Colonic mucosa (tissue), 4 donors: ENCODE data around the gene CDH4. TPM values are rescaled to one million over a fixed set of nuclear protein-coding genes. Genes with fewer than 3 reads are reported as not detected.

Experiments used
- DNase-seq: peaks from one replicate; pipeline ENCODE4 v3.0.0-alpha.2; 2020
- H3K27ac ChIP-seq: fragments of 200-600 bp; one replicate; pipeline ENCODE4 v1.8.0; 2021
- H3K27me3 ChIP-seq: fragments of 200-600 bp; one replicate; pipeline ENCODE4 v1.8.0; 2021
- H3K36me3 ChIP-seq: fragments of 200-600 bp; one replicate; pipeline ENCODE4 v1.8.0; 2021
- H3K4me1 ChIP-seq: fragments of 200-600 bp; one replicate; pipeline ENCODE4 v1.8.0; 2021; ENCODE audit warnings: mild to moderate bottlenecking
- H3K4me3 ChIP-seq: fragments of 200-600 bp; one replicate; pipeline ENCODE4 v1.8.0; 2021
- H3K9ac ChIP-seq, 2 donors: one replicate each; pipeline ENCODE4 v1.7.0; 2013; ENCODE audit warnings: control low read depth in 2 of 2, low read depth in 2 of 2, low read length in 2 of 2
- H3K9me3 ChIP-seq: fragments of 200-600 bp; one replicate; pipeline ENCODE4 v1.8.0; 2021
- intact Hi-C: fragments of 100-400 bp; cut with DNase I; formaldehyde crosslinking; loops from one replicate; pipeline ENCODE4 v1.14.1; 2022
- total RNA-seq, 2 donors: library from RNA; stranded (reverse); fragmentation: NEBNext Ultra II Directional in 1 of 2; extraction: Animal tissue kit (Norgen Biotek cat#: 25700) in 1 of 2; gene quantifications; one replicate each; pipeline ENCODE4 v1.2.1, GENCODE V29; 2021
- TF ChIP-seq, protein P1 (sequence below): fragments of 200-600 bp; IDR thresholded peaks from one replicate; pipeline ENCODE4 v1.8.0; 2022; ENCODE audit warnings: antibody characterized with exemption, mild to moderate bottlenecking
- donor health status: healthy.
- donor health status: DM: no; HTN: no; CAD: no.
- donor health status: DM: no; HTN: no; CAD: no.

CDH4 gene
- total RNA-seq, 2 donors from 2014 or later = 0.08 TPM; not detected in 1

DNA sequence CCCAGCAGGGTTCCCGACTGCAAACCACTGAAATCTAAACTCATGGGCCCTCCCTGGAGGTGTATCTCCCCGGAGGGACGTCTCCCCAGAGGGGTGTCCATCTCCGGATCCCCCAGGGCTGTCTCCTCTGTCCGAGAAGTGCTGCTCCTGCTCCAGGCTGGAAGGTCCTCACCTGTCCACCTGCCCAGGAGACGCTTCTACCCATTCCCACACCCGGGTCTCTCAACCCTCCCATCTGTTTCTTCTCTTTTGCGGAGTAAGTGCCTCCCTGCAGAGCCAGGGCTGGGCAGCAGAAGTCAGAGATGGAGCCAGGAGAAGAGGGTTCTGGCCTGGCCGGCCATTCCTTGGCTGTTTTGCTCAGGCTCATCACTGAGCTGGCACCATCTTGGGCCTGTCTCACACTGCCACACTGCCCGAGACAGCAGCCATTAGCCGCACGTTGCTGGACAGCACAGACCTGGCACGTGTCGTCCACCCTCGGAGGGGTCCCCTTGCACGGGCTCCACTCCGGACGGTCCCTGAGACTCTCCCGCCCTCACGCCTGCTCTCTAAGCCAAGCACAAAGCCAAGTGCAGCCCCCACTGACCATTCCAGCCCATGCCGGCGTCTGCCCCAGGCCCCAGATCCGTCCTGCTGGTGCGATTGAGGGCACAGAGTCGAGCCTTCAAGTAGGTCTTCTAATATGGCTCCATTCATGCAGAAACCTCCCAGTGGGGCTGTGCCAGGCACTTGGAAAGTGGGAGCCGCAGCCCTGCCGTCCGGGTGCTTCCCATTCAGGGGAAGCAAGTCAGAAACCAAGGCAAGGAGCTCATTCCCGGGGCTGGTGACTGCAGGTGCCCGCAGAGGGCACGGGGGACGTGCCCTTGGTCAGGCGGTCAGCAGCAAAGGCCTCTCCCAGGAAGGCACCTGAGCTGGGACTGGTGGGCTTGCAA, 445.9 kb downstream of the CDH4 start:
- DNase-seq = no peak
- Histone ChIP-seq H3K9me3 (no peaks in the 10 kb centered on the region), H3K4me1 (no peaks in the 10 kb centered on the region), H3K4me3 (no peak overlapping the region), H3K9ac (no peak overlapping the region), H3K36me3 (no peaks in the 10 kb centered on the region), H3K27ac (no peak overlapping the region), H3K27me3 (no peaks in the 10 kb centered on the region)
- TF ChIP-seq, protein P1, sequence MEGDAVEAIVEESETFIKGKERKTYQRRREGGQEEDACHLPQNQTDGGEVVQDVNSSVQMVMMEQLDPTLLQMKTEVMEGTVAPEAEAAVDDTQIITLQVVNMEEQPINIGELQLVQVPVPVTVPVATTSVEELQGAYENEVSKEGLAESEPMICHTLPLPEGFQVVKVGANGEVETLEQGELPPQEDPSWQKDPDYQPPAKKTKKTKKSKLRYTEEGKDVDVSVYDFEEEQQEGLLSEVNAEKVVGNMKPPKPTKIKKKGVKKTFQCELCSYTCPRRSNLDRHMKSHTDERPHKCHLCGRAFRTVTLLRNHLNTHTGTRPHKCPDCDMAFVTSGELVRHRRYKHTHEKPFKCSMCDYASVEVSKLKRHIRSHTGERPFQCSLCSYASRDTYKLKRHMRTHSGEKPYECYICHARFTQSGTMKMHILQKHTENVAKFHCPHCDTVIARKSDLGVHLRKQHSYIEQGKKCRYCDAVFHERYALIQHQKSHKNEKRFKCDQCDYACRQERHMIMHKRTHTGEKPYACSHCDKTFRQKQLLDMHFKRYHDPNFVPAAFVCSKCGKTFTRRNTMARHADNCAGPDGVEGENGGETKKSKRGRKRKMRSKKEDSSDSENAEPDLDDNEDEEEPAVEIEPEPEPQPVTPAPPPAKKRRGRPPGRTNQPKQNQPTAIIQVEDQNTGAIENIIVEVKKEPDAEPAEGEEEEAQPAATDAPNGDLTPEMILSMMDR = no peak
- intact Hi-C loops = no loop called here

DNA sequence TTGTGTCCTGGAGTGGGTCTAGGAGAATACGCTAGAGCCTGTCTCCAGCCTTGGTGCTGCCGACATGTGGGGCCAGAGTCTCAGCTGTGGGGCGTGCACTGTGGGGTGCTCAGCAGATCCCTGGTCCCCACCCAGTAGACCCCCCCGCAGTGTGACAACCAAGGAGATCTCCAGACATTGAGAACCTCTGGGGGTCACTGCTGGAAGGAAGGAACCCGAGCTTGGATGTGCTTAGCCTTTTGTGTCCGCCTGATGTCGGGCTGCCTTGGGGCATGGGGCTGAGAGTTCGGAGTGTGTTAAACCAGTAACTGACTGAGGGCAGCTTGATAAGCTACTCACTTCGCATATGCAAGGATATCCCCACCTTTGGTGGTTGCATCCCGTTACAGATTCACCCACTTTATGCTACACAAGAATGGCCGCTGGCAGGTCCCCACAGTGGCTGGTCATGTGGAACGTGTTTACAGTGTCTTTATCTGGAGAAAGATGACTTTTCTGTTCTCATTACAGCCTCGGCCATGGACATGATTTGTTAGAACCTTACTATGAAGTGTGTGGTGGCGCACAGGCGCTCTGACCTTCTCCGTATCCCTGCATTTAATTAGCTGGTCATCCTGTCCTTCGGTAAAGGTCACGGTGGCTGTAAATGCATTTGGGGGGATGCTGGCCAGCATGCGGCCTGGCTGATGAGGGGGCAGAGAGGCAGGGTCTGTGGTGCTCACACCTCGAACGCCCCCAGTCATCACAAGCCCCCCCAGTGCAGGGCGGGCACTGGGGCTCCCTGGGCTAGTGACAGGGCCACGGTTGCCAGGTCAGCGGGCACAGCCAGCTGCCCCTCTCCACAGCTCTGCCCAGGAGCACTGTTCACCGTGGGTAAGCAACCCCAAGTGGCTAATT, 446.8 kb downstream of the CDH4 start:
- Histone ChIP-seq H3K4me3 (no peak overlapping the region), H3K27me3 (no peaks in the 10 kb centered on the region), H3K36me3 (no peaks in the 10 kb centered on the region), H3K9ac (no peak overlapping the region), H3K27ac (no peak overlapping the region), H3K4me1 (no peaks in the 10 kb centered on the region), H3K9me3 (no peaks in the 10 kb centered on the region)
- intact Hi-C loops = no loop called here
- no peak for DNase-seq
- TF ChIP-seq, protein P1 = no peak

DNA sequence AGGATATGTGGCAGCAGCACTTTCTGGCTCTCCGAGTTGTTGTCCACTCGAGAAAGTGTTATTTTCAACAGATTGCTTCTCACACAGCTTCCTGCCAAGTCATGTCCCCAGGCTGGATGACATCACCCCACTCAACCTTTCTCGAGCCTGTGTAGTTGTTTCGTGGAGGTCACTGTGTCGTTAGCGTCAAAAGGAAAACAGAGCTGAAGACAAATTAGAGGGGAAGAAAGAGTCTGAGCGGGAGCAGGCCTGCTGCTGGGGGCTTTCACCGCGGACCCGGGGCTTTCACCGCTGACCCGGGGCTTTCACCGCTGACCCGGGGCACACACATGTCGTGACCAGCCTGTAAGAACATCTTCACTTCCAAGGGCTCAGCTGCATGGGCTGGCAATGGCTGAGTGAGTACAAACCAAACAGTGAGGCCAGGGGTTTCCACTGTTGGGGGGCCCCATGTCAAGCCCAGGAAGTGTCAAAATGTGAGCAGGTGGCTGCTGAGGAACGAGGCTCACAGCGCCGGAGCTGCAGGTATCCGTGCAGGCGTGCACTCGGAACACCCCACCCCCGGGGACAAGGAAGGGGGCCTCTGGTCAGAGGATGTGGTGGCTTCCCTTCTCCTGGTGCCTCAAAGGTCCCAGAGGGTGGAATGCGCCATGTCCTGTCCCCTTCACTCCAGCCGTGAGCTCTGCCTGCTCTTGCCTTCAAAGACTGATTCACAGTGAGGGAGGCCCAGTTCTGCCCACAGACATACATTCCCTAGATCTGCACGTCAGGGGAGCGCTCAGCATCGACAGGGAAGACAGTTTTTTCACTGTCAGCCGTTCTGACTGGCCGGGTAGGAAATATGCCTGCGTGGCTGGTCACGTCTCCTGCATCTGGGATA, 447.7 kb downstream of the CDH4 start:
- intact Hi-C loops = no loop called here
- no peak overlapping the region for H3K4me3 ChIP-seq
- no peak overlapping the region for H3K9ac ChIP-seq
- TF ChIP-seq, protein P1 = no peak
- no peaks in the 10 kb centered on the region for H3K27me3 ChIP-seq
- no peak overlapping the region for H3K27ac ChIP-seq
- H3K9me3 ChIP-seq = no peaks in the 10 kb centered on the region
- H3K36me3 ChIP-seq = no peaks in the 10 kb centered on the region
- DNase-seq = no peak
- H3K4me1 ChIP-seq = no peaks in the 10 kb centered on the region

DNA sequence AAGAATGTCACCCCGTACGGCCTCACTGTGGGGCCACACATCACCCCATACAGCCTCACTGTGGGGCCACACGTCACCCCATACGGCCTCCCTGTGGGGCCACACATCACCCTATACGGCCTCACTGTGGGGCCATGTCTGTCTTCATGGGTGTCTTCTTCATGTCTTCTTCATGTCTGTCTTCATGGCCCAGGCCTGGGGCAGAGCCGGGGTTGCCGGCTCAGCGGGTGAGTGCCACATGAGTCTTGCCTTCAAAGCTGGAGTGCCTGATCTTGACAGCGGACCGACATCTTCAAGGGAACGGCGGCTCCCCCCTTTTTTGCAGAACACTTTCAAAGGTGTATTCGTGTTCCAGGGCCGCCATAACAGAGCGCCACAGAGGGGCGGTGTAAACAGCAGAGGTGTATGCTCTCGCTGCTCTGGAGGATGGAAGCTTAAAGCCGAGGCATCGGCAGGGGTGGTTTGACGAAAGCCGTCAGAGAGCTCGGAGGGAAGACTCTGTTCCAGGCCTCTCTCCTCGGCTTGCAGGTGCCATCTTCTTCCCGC, 448.6 kb downstream of the CDH4 start:
- intact Hi-C loops = no loop called here
- Histone ChIP-seq H3K27ac (no peak overlapping the region), H3K36me3 (no peaks in the 10 kb centered on the region), H3K9ac (no peak overlapping the region), H3K9me3 (no peaks in the 10 kb centered on the region), H3K27me3 (no peaks in the 10 kb centered on the region), H3K4me1 (no peaks in the 10 kb centered on the region), H3K4me3 (no peak overlapping the region)
- DNase-seq = no peak
- TF ChIP-seq, protein P1 = no peak
